ENCODE data around the gene SEC16B. TPM values are rescaled to one million over a fixed set of nuclear protein-coding genes. Genes with fewer than 3 reads are reported as not detected.

SEC16B gene
- total and polyA plus RNA-seq, 8 donors, result 3.3 to 53.9 (median 13.4) TPM

- no peak for TF ChIP-seq EP300 (IDR thresholded peaks at IDR 0.05)
- no peak for TF ChIP-seq POLR2A (IDR thresholded peaks at IDR 0.05)
- TF ChIP-seq, protein P1, sequence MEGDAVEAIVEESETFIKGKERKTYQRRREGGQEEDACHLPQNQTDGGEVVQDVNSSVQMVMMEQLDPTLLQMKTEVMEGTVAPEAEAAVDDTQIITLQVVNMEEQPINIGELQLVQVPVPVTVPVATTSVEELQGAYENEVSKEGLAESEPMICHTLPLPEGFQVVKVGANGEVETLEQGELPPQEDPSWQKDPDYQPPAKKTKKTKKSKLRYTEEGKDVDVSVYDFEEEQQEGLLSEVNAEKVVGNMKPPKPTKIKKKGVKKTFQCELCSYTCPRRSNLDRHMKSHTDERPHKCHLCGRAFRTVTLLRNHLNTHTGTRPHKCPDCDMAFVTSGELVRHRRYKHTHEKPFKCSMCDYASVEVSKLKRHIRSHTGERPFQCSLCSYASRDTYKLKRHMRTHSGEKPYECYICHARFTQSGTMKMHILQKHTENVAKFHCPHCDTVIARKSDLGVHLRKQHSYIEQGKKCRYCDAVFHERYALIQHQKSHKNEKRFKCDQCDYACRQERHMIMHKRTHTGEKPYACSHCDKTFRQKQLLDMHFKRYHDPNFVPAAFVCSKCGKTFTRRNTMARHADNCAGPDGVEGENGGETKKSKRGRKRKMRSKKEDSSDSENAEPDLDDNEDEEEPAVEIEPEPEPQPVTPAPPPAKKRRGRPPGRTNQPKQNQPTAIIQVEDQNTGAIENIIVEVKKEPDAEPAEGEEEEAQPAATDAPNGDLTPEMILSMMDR (IDR thresholded peaks at IDR 0.05), result no peak
- no peak for TF ChIP-seq POLR2AphosphoS5 (IDR thresholded peaks at IDR 0.05)
- Histone ChIP-seq H3K27ac (no peak overlapping the region), H3K4me3 (no peak overlapping the region), H3K27me3 (no peaks in the 10 kb centered on the region), H3K9me3 (no peaks in the 10 kb centered on the region), H3K36me3 (peaks cover 0 to 24% (median 19%) of the 10 kb centered on the region in 4 donors), H3K4me1 (no peaks in the 10 kb centered on the region)
- DNase-seq, result no peak
- WGBS, 5 donors, result 77 to 84% (median 80%) methylated on average over 2 of the region's 2 CpGs
- intact Hi-C loops (cut with DNase I; ENCODE audit: low total_unique reads), result no loop called here
Measured at GRCh38 chr1:178011864-178012503, 42.1 kb upstream of the SEC16B start.

GRCh38 chr1:178011465-178011828, 41.6 kb upstream of the SEC16B start:
- WGBS, 5 donors, result 45 to 66% (median 59%) methylated on average over 3 of the region's 3 CpGs
- peaks cover 0 to 24% (median 17%) of the 10 kb centered on the region in 4 donors for H3K36me3 ChIP-seq
- no peak for TF ChIP-seq POLR2AphosphoS5 (IDR thresholded peaks at IDR 0.05)
- no peak overlapping the region for H3K27ac ChIP-seq
- DNase-seq, result no peak
- H3K4me1 ChIP-seq, result no peaks in the 10 kb centered on the region
- intact Hi-C loops (cut with DNase I; ENCODE audit: low total_unique reads), result no loop called here
- H3K27me3 ChIP-seq, result no peaks in the 10 kb centered on the region
- no peak overlapping the region for H3K4me3 ChIP-seq
- H3K9me3 ChIP-seq, result no peaks in the 10 kb centered on the region

- WGBS, 5 donors, result 56 to 62% (median 58%) methylated on average over 10 of the region's 10 CpGs
- H3K4me3 ChIP-seq, result no peak overlapping the region
- H3K4me1 ChIP-seq, result no peaks in the 10 kb centered on the region
- intact Hi-C loops (cut with DNase I; ENCODE audit: low total_unique reads), result no loop called here
- peaks cover 0 to 24% (median 14%) of the 10 kb centered on the region in 4 donors for H3K36me3 ChIP-seq
- DNase-seq, result no peak
- H3K9me3 ChIP-seq, result no peaks in the 10 kb centered on the region
- TF ChIP-seq, protein P1 (IDR thresholded peaks at IDR 0.05), result no peak
- TF ChIP-seq POLR2AphosphoS5 (IDR thresholded peaks at IDR 0.05) (no peak), EP300 (IDR thresholded peaks at IDR 0.05) (no peak), POLR2A (IDR thresholded peaks at IDR 0.05) (no peak)
- H3K27ac ChIP-seq, result no peak overlapping the region
- H3K27me3 ChIP-seq, result no peaks in the 10 kb centered on the region
Measured at GRCh38 chr1:178010674-178011464, 41.0 kb upstream of the SEC16B start.

DNA sequence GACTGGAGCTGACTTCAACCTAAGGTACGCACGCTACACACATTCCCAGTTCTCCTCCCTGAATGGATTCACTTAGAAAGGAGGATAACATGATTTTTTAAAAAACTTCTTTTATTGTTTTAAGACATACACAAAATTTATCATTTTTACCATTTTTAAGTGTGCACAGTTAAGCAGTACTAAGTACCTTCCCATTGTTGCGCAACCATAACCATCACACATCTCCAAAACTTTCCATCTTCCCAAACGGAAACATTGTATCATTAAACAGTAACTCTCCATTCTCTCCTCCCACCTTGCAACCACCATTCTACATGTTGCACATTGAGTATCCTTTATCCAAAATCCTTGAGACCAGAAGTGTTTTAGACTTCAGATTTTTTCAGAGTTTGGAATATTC, 36.2 kb upstream of the SEC16B start:
- DNase-seq, result no peak
- Histone ChIP-seq H3K27ac (no peak overlapping the region), H3K4me3 (no peak overlapping the region), H3K9me3 (no peaks in the 10 kb centered on the region), H3K36me3 (peaks cover 0 to 26% (median 14%) of the 10 kb centered on the region in 4 donors), H3K4me1 (no peaks in the 10 kb centered on the region), H3K27me3 (no peaks in the 10 kb centered on the region)
- TF ChIP-seq POLR2AphosphoS5 (IDR thresholded peaks at IDR 0.05), result no peak
- TF ChIP-seq, protein P1 (IDR thresholded peaks at IDR 0.05), result no peak
- no peak for TF ChIP-seq EP300 (IDR thresholded peaks at IDR 0.05)
- TF ChIP-seq POLR2A (IDR thresholded peaks at IDR 0.05), result no peak
- 93 to 97% (median 95%) methylated on average over 4 of the region's 4 CpGs for WGBS, 5 donors
- intact Hi-C loops (cut with DNase I; ENCODE audit: low total_unique reads), result no loop called here

GRCh38 chr1:178005450-178005849, 35.6 kb upstream of the SEC16B start:
- intact Hi-C loops (cut with DNase I; ENCODE audit: low total_unique reads), result no loop called here
- WGBS, 5 donors, result 74 to 86% (median 83%) methylated on average over 5 of the region's 5 CpGs

More at GRCh38 chr1:178005450-178005849, 35.6 kb upstream of the SEC16B start:
- Histone ChIP-seq H3K27ac (no peak overlapping the region), H3K4me1 (no peaks in the 10 kb centered on the region), H3K9me3 (no peaks in the 10 kb centered on the region), H3K27me3 (no peaks in the 10 kb centered on the region), H3K4me3 (no peak overlapping the region), H3K36me3 (peaks cover 0 to 30% (median 14%) of the 10 kb centered on the region in 4 donors)
- TF ChIP-seq, protein P1 (IDR thresholded peaks at IDR 0.05), result no peak
- TF ChIP-seq POLR2A (IDR thresholded peaks at IDR 0.05) (no peak), EP300 (IDR thresholded peaks at IDR 0.05) (no peak), POLR2AphosphoS5 (IDR thresholded peaks at IDR 0.05) (no peak)
- DNase-seq, result no peak
